AG09319 (cell line): Measurements from ENCODE around the gene UGGT1.

ENCODE experiments used
- DNase-seq: peaks from one replicate; pipeline ENCODE4 v3.0.0-alpha.2; 2010; ENCODE audit warnings: low read depth; ENCODE audit errors: extremely low read depth
- CTCF ChIP-seq: IDR thresholded peaks from 2 replicates; pipeline ENCODE4 v1.5.1; 2011; ENCODE audit warnings: low read depth, mild to moderate bottlenecking, inconsistent platforms, low read length, moderate library complexity

UGGT1 gene

GRCh38 chr2:128217671-128218070 is 126.7 kb downstream of the UGGT1 start:
- no peak for DNase-seq
- no peak for TF ChIP-seq CTCF

GRCh38 chr2:128219891-128220290 is 128.9 kb downstream of the UGGT1 start:
- no peak for TF ChIP-seq CTCF
- DNase-seq = no peak

- no peak for TF ChIP-seq CTCF
- no peak for DNase-seq
Observed at GRCh38 chr2:128227862-128228261, 136.9 kb downstream of the UGGT1 start.

- no peak for TF ChIP-seq CTCF
- no peak for DNase-seq
Observed at GRCh38 chr2:128228894-128229293, 137.9 kb downstream of the UGGT1 start.

- peak; percentile 23 for DNase-seq
- peak; percentile 94 for TF ChIP-seq CTCF
Observed at GRCh38 chr2:128232965-128233789, 142.2 kb downstream of the UGGT1 start.

GRCh38 chr2:128233790-128234395 is 142.9 kb downstream of the UGGT1 start:
- no peak for TF ChIP-seq CTCF
- no peak for DNase-seq

GRCh38 chr2:128234613-128235012 is 143.6 kb downstream of the UGGT1 start:
- TF ChIP-seq CTCF = no peak
- DNase-seq = no peak
